K562 (cell line): ENCODE results near the gene TIMM8A. TPM values are rescaled to one million over a fixed set of nuclear protein-coding genes. Genes with fewer than 3 reads are reported as not detected.

Experiments
- ATAC-seq: fragments of 200-7000 bp; cut with Tn5 transposase; 3 replicates; pipeline ENCODE4 v1.9.1; 2020; ENCODE audit warnings: moderate library complexity
- BruUV-seq: library from RNA; stranded (reverse); fragments of 400-500 nt; replicated peaks from 2 replicates; lab custom pipeline; 2021; lab: Mats Ljungman, UMichigan
- CTCF ChIA-PET: fragments of 300-600 bp; formaldehyde crosslinking; extraction: SDS; loops from one replicate; lab custom pipeline; 2021; ENCODE audit warnings: low intra/inter-chr PET ratio; lab: Yijun Ruan, JAX
- POLR2A ChIA-PET: fragments of 300-600, 350-650 bp; sonication (Branson Sonifier 250); formaldehyde crosslinking; extraction: SDS; loops from one replicate; lab custom pipeline; 2021; ENCODE audit warnings: antibody characterized with exemption, inconsistent platforms; lab: Yijun Ruan, JAX
- DNase-seq, 4 experiments: peaks; one replicate each; pipeline versions ENCODE4 v3.0.0 to v3.0.0-alpha.2; 2011 to 2018; ENCODE audit warnings: low spot score in 3 of 4, mixed read lengths in 3 of 4; ENCODE audit errors: extremely low read depth in 1 of 4
- FAIRE-seq: peaks from 2 replicates; lab custom pipeline; 2011; peaks lifted over from hg19 to GRCh38; lab: Jason Lieb, UNC
- H2AFZ ChIP-seq: 2 replicates; pipeline ENCODE4 v1.6.0; 2011; ENCODE audit warnings: low read depth, low read length, control low read depth, inconsistent platforms
- H3K27ac ChIP-seq: fragments of 200-600 bp; 3 replicates; pipeline ENCODE4 v1.8.0; 2011; ENCODE audit warnings: low read depth, mild to moderate bottlenecking, control low read depth, inconsistent platforms, low read length, moderate library complexity, mixed read lengths; ENCODE audit errors: extremely low read depth
- H3K27me3 ChIP-seq, 2 experiments: fragments of 300-600 bp in 1 of 2; 2 replicates in 1 of 2; 3 replicates in 1 of 2; pipeline versions ENCODE4 v1.6.0 to v1.8.0; 2011; ENCODE audit warnings: inconsistent platforms in 2 of 2, low read length in 2 of 2, mild to moderate bottlenecking in 1 of 2, mixed read lengths in 1 of 2, moderate library complexity in 1 of 2; ENCODE audit not compliant: control insufficient read depth in 2 of 2, insufficient read depth in 2 of 2
- H3K36me3 ChIP-seq: fragments of 300-600 bp; 3 replicates; pipeline ENCODE4 v1.8.0; 2011; ENCODE audit warnings: mild to moderate bottlenecking, low read length, inconsistent platforms; ENCODE audit not compliant: control insufficient read depth, insufficient read depth
- H3K4me1 ChIP-seq, 2 experiments: fragments of 200-600 bp in 1 of 2; replicated peaks in 1 of 2; 2 replicates in 1 of 2; 3 replicates in 1 of 2; pipeline versions ENCODE4 v1.5.1 to v1.8.0; 2011; ENCODE audit warnings: inconsistent platforms in 2 of 2, low read length in 2 of 2, mild to moderate bottlenecking in 1 of 2, mixed read lengths in 1 of 2, moderate library complexity in 1 of 2; ENCODE audit not compliant: control insufficient read depth in 2 of 2, insufficient read depth in 2 of 2
- H3K4me2 ChIP-seq: 2 replicates; pipeline ENCODE4 v1.6.1; 2011; ENCODE audit warnings: low read length, control low read depth, inconsistent platforms, mixed read lengths; ENCODE audit not compliant: insufficient read depth
- H3K4me3 ChIP-seq: fragments of 200-600 bp; sonication (generic), shearing (Covaris generic); 2 replicates; pipeline ENCODE4 v1.5.1; 2016; ENCODE audit warnings: control low read depth, inconsistent platforms
- H3K79me2 ChIP-seq: fragments of 200-600 bp; 3 replicates; pipeline ENCODE4 v1.8.0; 2011; ENCODE audit warnings: low read length, inconsistent platforms; ENCODE audit not compliant: control insufficient read depth, insufficient read depth
- H3K9ac ChIP-seq, 2 experiments: 2 replicates each; pipeline versions ENCODE4 v1.6.0 to v1.6.1; 2011; ENCODE audit warnings: low read depth in 2 of 2, low read length in 2 of 2, control low read depth in 1 of 2, inconsistent platforms in 1 of 2, mild to moderate bottlenecking in 1 of 2, mixed read lengths in 1 of 2; ENCODE audit not compliant: insufficient read depth in 1 of 2
- H3K9me1 ChIP-seq: one replicate; pipeline ENCODE4 v1.6.0; 2011; ENCODE audit warnings: inconsistent platforms, mild to moderate bottlenecking, low read length, moderate library complexity; ENCODE audit not compliant: control insufficient read depth, insufficient read depth
- H3K9me3 ChIP-seq: replicated peaks from 2 replicates; pipeline ENCODE4 v1.5.1; 2011; ENCODE audit warnings: low read depth, low read length, inconsistent platforms; ENCODE audit not compliant: control insufficient read depth, insufficient read depth
- H4K20me1 ChIP-seq: replicated peaks from 2 replicates; pipeline ENCODE4 v1.6.1; 2011; ENCODE audit warnings: low read length, inconsistent platforms, mixed read lengths; ENCODE audit not compliant: control insufficient read depth, insufficient read depth
- CREB5 ChIP-seq: fragments of 250-450 bp; sonication (Bioruptor Pico); IDR thresholded peaks from 2 replicates; pipeline ENCODE4 v1.5.0; 2020; ENCODE audit warnings: mild to moderate bottlenecking
- HDAC8 ChIP-seq: fragments of 450-650 bp; IDR thresholded peaks from 2 replicates; pipeline ENCODE4 v1.6.1; 2016; ENCODE audit warnings: mild to moderate bottlenecking, missing genetic modification characterization, moderate library complexity, missing compliant biosample characterization
- KDM5B ChIP-seq: fragments of 200-600 bp; sonication (generic); IDR thresholded peaks from 2 replicates; pipeline ENCODE4 v1.6.1; 2012; ENCODE audit warnings: low read depth, mild to moderate bottlenecking, moderate library complexity, low read length, control low read depth, inconsistent platforms; ENCODE audit not compliant: insufficient replicate concordance
- MAFK ChIP-seq: IDR thresholded peaks from 2 replicates; pipeline ENCODE4 v1.6.1; 2011; ENCODE audit warnings: low read length, improper control_type of control experiment
- NFE2L1 ChIP-seq: fragments of 450-650 bp; IDR thresholded peaks from 2 replicates; pipeline ENCODE4 v1.6.1; 2016; ENCODE audit warnings: missing genetic modification characterization, low read depth, mild to moderate bottlenecking, missing compliant biosample characterization, moderate library complexity, borderline replicate concordance
- POLR2B ChIP-seq: fragments of 450-650 bp; IDR thresholded peaks from 2 replicates; pipeline ENCODE4 v1.6.1; 2018; ENCODE audit warnings: low read depth; ENCODE audit not compliant: partially characterized antibody
- RBFOX2 ChIP-seq: fragments of 200-400 bp; formaldehyde crosslinking; IDR thresholded peaks from 2 replicates; pipeline ENCODE4 v1.6.1; 2017; ENCODE audit warnings: low read depth, mild to moderate bottlenecking, low read length, moderate library complexity
- SP2 ChIP-seq: IDR thresholded peaks from 2 replicates; pipeline ENCODE4 v1.6.1; 2011; ENCODE audit warnings: mild to moderate bottlenecking, low read depth, low read length, moderate library complexity; ENCODE audit not compliant: poor library complexity, severe bottlenecking; ENCODE audit errors: extremely low read depth
- TSC22D4 ChIP-seq: fragments of 450-650 bp; IDR thresholded peaks from 2 replicates; pipeline ENCODE4 v1.6.1; 2016; ENCODE audit warnings: missing genetic modification characterization, missing biosample characterization, control low read depth
- ZBTB1 ChIP-seq: sonication (generic); formaldehyde crosslinking; IDR thresholded peaks from 2 replicates; pipeline ENCODE4 v1.8.1; 2023; ENCODE audit warnings: missing genetic modification reagents, low read depth, mild to moderate bottlenecking, borderline replicate concordance
- ZKSCAN1 ChIP-seq: fragments of 150-350 bp; IDR thresholded peaks from 2 replicates; pipeline ENCODE4 v1.6.1; 2016; ENCODE audit warnings: low read depth, low read length
- ZSCAN29 ChIP-seq: fragments of 450-650 bp; IDR thresholded peaks from 2 replicates; pipeline ENCODE4 v1.6.1; 2017
- WGBS: fragments of 100-300 bp; shearing (Covaris generic); methylation state at CpG from one replicate; pipeline ENCODE4 v1.1.6; 2016; ENCODE audit warnings: low coverage, mixed read lengths; ENCODE audit not compliant: insufficient coverage; ENCODE audit errors: missing lambda C conversion rate; 5-methylcytosine and 5-hydroxymethylcytosine counted together
- in situ Hi-C: fragments of 300-500 bp; cut with MboI; formaldehyde crosslinking; loops from 4 replicates; pipeline ENCODE4 v1.15.0; 2018; ENCODE audit warnings: inconsistent platforms, mixed read lengths
- intact Hi-C: fragments of 100-400 bp; cut with micrococcal nuclease; formaldehyde crosslinking; loops from 2 replicates; pipeline ENCODE4 v1.14.2; 2022
- polyA plus RNA-seq, 8 experiments: library from polyadenylated mRNA; depleted of rRNA in 4 of 8; stranded (reverse) in 5 of 8; unstranded in 3 of 8; fragments of >200 nt; fragmentation: Nextera tagmentation in 2 of 8; fragmentation: Illumina TruSeq in 1 of 8; extraction: Ambion mirVana in 2 of 8; extraction: Trizol in 1 of 8; gene quantifications; 2 replicates each; pipeline versions ENCODE4 v1.2.1 to v1.2.3, GENCODE V29; 2011 to 2014; ENCODE audit warnings: inconsistent platforms in 1 of 8, missing spikeins in 1 of 8
- total RNA-seq, 7 experiments: library from RNA; depleted of rRNA in 6 of 7; stranded (reverse); fragments of >200 nt in 6 of 7; fragmentation: Illumina TruSeq in 2 of 7; extraction: Trizol in 2 of 7; gene quantifications; 2 replicates each; pipeline versions ENCODE4 v1.2.1 to v1.2.3, GENCODE V29; 2011 to 2021; ENCODE audit warnings: low replicate concordance in 1 of 7

TIMM8A gene
- total and polyA plus RNA-seq, 9 of the 15 experiments (the other 6 are each of a cell fraction or from before 2014, with no cell fraction given), result 10.9 to 132 (median 41.1) TPM

DNA sequence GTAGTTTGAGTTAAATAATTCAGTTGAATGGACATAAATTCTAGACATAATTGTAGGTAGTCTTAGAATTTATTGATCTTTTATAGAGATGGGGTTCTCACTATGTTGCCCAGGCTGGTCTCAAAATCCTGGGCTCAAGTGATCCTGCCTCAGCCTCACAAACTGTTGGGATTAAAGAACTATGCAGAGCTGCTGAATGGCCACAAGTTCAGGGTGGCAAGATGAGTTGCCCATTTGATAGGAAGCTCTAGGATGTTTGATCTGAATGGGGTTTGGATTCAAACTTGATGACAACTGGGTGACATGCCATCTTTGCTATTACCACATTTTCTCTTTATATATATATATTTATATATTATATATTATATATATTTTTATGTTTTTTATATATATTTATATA lies 45.8 kb upstream of the TIMM8A start:
- intact Hi-C loops, result no loop called here
- Histone ChIP-seq H3K4me3 (no peak overlapping the region), H2AFZ (no peak overlapping the region), H3K4me2 (no peak overlapping the region), H3K4me1 (peaks cover 0 to 7% of the 10 kb centered on the region in 2 experiments; a peak in 3 of 5 replicates), H3K9ac (no peak overlapping the region), H3K9me3 (no peaks in the 10 kb centered on the region), H3K27ac (no peak overlapping the region), H4K20me1 (peaks cover 5% of the 10 kb centered on the region; the same call in 1 of the 2 replicates), H3K36me3 (peaks cover 58% of the 10 kb centered on the region), H3K9me1 (no peaks in the 10 kb centered on the region), H3K27me3 (no peaks in the 10 kb centered on the region), H3K79me2 (peaks cover 47% of the 10 kb centered on the region)
- POLR2A ChIA-PET, result interaction anchor here (1.8 kb wide), 1 partner anchor 9 kb away, joined by 6 read pairs; no protein-coding TSS in a partner anchor
- ATAC-seq (no peak), FAIRE-seq (no peak), DNase-seq (no peak)
- no TSS peak for BruUV-seq
- TF ChIP-seq MAFK, result no peak
- 0 out of 2 replicates have a peak, but pooled peaks have one; percentile 15 for TF ChIP-seq RBFOX2
- CTCF ChIA-PET, result no interaction called here
- in situ Hi-C loops, result no loop called here

DNA sequence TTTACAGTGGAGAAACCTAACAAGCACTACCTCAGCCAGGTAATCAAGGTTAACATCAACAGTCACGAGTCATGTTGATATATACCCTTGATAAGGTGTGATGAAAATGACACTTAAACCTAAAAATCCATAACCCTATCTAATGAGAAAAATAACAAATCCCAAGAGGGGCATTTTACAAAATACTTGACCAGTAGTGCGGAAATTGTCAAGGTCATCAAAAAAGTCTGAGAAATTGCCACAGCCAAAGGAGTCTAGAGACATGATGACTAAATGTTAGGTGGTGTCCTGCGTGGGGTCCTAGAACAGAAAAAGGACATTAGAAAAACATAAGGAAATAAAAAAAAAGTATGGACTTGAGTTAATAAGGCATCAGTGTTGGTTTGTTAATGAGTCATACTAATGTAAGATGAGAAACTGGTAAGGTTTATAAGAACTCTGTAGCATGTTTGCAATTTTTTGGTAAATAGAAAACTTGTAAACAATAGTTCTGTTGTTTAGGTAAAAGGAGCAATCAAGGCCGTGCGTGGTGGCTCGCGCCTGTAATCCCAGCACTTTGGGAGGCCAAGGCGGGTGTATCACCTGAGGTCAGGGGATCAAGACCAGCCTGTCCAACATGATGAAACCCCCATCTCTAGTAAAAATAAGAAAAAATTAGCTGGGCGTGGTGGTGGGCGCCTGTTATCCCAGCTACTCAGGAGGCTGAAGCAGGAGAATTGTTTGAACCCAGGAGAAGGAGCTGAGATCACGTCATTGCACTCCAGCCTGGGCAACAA lies 45.2 kb upstream of the TIMM8A start:
- H3K27ac ChIP-seq, result peak overlapping the region; percentile 48; the same call in 2 of the 3 replicates
- H3K79me2 ChIP-seq, result peaks cover 54% of the 10 kb centered on the region
- in situ Hi-C loops (no loop called here), intact Hi-C loops (no loop called here)
- H3K9me1 ChIP-seq, result no peaks in the 10 kb centered on the region
- peaks cover 0 to 9% of the 10 kb centered on the region in 2 experiments; a peak in 3 of 5 replicates for H3K4me1 ChIP-seq
- no peaks in the 10 kb centered on the region for H3K9me3 ChIP-seq
- WGBS, result 74% methylated on average over 8 of the region's 11 CpGs
- no peak for ATAC-seq
- H4K20me1 ChIP-seq, result peaks cover 5% of the 10 kb centered on the region; the same call in 1 of the 2 replicates
- no peak overlapping the region for H2AFZ ChIP-seq
- no peaks in the 10 kb centered on the region for H3K27me3 ChIP-seq
- DNase-seq, result no peak
- CTCF ChIA-PET, result no interaction called here
- H3K36me3 ChIP-seq, result peaks cover 58% of the 10 kb centered on the region
- H3K4me2 ChIP-seq, result peak overlapping the region; percentile 98
- no peak overlapping the region for H3K4me3 ChIP-seq
- H3K9ac ChIP-seq, result peak overlapping the region in 1 of 2 experiments; percentile 99; a peak in 2 of 4 replicates
- FAIRE-seq, result no peak
- POLR2A ChIA-PET, result interaction anchor here (0.5 to 1.8 kb wide), 2 partner anchors 9 to 87 kb away, joined by 3 to 6 read pairs; no protein-coding TSS in a partner anchor
- BruUV-seq, result no TSS peak
- no peak for TF ChIP-seq TSC22D4 (tag)
- no peak for TF ChIP-seq ZKSCAN1
- TF ChIP-seq HDAC8 (tag), result no peak
- no peak for TF ChIP-seq SP2
- no peak for TF ChIP-seq ZSCAN29
- peak; percentile 23 for TF ChIP-seq POLR2B
- no peak for TF ChIP-seq NFE2L1 (tag)
- TF ChIP-seq CREB5 (CRISPR knock-in tag), result no peak
- TF ChIP-seq ZBTB1 (CRISPR knock-in tag), result no peak
- no peak for TF ChIP-seq KDM5B
